ENCODE results near the gene MASP1.
A peak's percentile ranks its signal among the peaks of the same experiment; 100 is the strongest.

The MASP1 gene

DNA sequence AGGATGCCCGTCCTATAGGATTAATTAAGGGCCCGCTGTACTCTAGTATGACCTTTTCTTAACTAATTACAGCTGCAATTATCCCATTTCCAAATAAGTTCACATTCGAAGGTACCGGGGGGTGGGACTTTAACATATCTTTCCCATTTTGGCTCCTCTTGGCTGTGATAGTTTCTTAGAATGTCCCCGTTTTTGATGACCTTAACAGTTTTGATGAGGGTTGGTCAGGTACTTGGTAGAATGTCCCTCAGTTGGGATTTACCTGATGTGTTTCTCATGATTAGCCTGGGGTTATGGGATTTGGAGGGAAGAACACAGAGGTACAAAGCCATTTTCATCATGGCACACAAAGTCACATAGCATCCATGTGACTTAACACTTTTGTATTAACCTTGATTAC lies 76.1 kb downstream of the MASP1 start:
- H3K4me3 ChIP-seq (ENCODE audit: low read depth, low read length) = no peak overlapping the region
- no peak for DNase-seq
- H3K27me3 ChIP-seq (replicated peaks) = no peaks in the 10 kb centered on the region
- in situ Hi-C loops (cut with HindIII; ENCODE audit: low pct_ligation_motif_present, low sequenced_read_pairs) = loop anchor here (25.0 kb wide), 1 partner anchor 472 kb away; no protein-coding TSS in a partner anchor
- TF ChIP-seq, protein P1, sequence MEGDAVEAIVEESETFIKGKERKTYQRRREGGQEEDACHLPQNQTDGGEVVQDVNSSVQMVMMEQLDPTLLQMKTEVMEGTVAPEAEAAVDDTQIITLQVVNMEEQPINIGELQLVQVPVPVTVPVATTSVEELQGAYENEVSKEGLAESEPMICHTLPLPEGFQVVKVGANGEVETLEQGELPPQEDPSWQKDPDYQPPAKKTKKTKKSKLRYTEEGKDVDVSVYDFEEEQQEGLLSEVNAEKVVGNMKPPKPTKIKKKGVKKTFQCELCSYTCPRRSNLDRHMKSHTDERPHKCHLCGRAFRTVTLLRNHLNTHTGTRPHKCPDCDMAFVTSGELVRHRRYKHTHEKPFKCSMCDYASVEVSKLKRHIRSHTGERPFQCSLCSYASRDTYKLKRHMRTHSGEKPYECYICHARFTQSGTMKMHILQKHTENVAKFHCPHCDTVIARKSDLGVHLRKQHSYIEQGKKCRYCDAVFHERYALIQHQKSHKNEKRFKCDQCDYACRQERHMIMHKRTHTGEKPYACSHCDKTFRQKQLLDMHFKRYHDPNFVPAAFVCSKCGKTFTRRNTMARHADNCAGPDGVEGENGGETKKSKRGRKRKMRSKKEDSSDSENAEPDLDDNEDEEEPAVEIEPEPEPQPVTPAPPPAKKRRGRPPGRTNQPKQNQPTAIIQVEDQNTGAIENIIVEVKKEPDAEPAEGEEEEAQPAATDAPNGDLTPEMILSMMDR (IDR thresholded peaks at IDR 0.05; ENCODE audit: low read depth, low read length, missing control alignments) = no peak
- no peak overlapping the region for H3K27ac ChIP-seq
- H3K36me3 ChIP-seq (replicated peaks) = no peaks in the 10 kb centered on the region

DNA sequence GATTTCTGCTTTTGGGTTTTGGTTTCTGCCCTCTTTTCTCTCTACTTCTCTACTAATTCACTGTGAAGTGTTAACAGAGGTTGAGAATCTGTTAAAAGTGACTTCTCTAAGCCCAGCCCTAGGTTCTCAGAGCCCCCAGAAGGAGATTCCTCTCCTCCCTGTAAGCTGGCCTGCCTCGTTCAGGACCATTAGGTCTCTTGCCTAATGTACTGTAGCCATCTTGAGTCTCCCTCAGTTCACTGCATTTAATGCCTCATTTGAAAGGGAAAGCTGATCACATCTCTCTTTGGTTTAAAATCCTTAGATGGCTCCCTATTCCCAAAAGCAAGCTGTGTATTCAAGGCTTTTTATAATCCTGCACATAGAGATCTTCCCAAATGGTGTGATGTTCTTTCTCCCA lies 77.9 kb downstream of the MASP1 start:
- H3K27me3 ChIP-seq (replicated peaks) = no peaks in the 10 kb centered on the region
- in situ Hi-C loops (cut with HindIII; ENCODE audit: low pct_ligation_motif_present, low sequenced_read_pairs) = loop anchor here (25.0 kb wide), 1 partner anchor 474 kb away; no protein-coding TSS in a partner anchor
- no peak overlapping the region for H3K4me3 ChIP-seq (ENCODE audit: low read depth, low read length)
- no peak for DNase-seq
- H3K27ac ChIP-seq = no peak overlapping the region
- no peaks in the 10 kb centered on the region for H3K36me3 ChIP-seq (replicated peaks)
- TF ChIP-seq, protein P1 (IDR thresholded peaks at IDR 0.05; ENCODE audit: low read depth, low read length, missing control alignments) = no peak

DNA sequence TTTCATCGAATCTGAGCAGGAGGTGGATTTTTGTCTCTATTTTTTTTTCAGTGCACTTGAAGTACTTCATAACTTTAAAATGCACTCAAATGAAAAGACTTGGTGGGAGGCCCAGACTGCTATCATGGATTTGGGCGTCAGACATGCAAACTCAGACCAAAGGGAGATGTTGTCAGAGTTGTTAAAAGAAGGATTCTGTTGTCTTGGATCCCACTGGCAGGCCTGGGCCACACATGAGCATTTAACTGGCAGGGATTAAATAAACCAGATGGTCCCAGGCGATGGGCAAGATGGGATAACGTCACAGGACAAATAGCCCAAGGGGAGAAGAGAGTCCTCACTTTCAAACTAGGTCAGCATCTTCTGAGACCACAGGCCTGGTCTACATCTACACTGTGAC lies 78.8 kb downstream of the MASP1 start:
- no peak overlapping the region for H3K27ac ChIP-seq
- no peaks in the 10 kb centered on the region for H3K36me3 ChIP-seq (replicated peaks)
- TF ChIP-seq, protein P1 (IDR thresholded peaks at IDR 0.05; ENCODE audit: low read depth, low read length, missing control alignments) = no peak
- H3K4me3 ChIP-seq (ENCODE audit: low read depth, low read length) = no peak overlapping the region
- H3K27me3 ChIP-seq (replicated peaks) = no peaks in the 10 kb centered on the region
- DNase-seq = no peak
- in situ Hi-C loops (cut with HindIII; ENCODE audit: low pct_ligation_motif_present, low sequenced_read_pairs) = loop anchor here (25.0 kb wide), 1 partner anchor 475 kb away; no protein-coding TSS in a partner anchor

DNA sequence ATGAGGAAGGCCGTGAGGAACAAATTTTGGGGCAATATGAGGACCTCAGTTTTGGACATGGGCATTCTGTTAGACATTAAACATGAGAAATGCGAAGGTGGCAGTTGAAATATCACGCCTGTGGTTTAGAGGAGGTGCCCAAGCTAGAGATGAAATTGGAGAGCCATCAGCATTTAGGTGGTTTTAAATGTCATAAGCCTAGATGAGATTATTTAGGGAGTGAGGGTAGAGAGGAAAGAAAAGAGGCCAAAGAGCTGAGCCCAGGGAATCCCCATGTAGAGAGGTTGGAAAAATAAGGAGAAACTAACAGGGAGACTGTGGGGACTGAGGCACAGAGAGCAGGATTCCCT lies 79.4 kb downstream of the MASP1 start:
- TF ChIP-seq, protein P1 (IDR thresholded peaks at IDR 0.05; ENCODE audit: low read depth, low read length, missing control alignments) = no peak
- Histone ChIP-seq H3K27me3 (replicated peaks) (no peaks in the 10 kb centered on the region), H3K4me3 (ENCODE audit: low read depth, low read length) (no peak overlapping the region), H3K27ac (no peak overlapping the region), H3K36me3 (replicated peaks) (no peaks in the 10 kb centered on the region)
- DNase-seq = no peak
- in situ Hi-C loops (cut with HindIII; ENCODE audit: low pct_ligation_motif_present, low sequenced_read_pairs) = loop anchor here (25.0 kb wide), 1 partner anchor 475 kb away; no protein-coding TSS in a partner anchor

DNA sequence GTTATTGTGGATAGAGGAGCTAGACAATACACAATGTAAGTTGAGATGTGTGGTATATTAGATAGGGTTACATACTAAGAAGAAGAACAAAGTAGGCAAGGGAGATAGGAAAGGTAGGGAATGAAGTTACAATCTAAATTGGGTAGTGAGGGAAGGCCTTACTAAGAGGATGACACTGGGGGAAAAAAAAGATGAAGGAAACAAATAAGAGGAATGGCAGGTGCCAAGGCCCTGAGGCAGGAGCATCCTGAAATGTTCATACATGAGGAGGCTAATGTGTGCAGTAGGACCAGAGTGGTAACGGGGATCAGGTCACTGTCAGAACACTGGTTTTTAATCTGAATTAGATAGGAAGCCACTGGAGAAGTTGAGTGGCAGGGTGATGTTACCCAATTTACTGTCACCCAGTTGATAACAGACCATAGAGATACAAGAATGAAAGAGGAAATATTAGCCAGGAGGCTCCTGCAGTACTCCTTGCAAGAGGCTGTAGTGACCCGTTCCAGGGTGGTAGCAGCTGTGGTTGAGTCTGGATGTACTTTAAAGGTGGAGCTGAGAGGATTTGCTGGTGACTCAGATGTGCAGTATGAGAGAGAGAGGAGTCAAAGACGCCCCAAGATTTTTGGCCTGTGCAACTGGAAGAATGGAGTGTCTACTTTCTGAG lies 79.9 kb downstream of the MASP1 start:
- no peaks in the 10 kb centered on the region for H3K36me3 ChIP-seq (replicated peaks)
- no peak overlapping the region for H3K4me3 ChIP-seq (ENCODE audit: low read depth, low read length)
- TF ChIP-seq, protein P1 (IDR thresholded peaks at IDR 0.05; ENCODE audit: low read depth, low read length, missing control alignments) = no peak
- no peaks in the 10 kb centered on the region for H3K27me3 ChIP-seq (replicated peaks)
- in situ Hi-C loops (cut with HindIII; ENCODE audit: low pct_ligation_motif_present, low sequenced_read_pairs) = loop anchor here (25.0 kb wide), 1 partner anchor 476 kb away; no protein-coding TSS in a partner anchor
- H3K27ac ChIP-seq = no peak overlapping the region
- peak; percentile 22 for DNase-seq
